HCT116 (cell line): ENCODE results near the gene RRBP1. TPM values are rescaled to one million over a fixed set of nuclear protein-coding genes. Genes with fewer than 3 reads are reported as not detected.

Source experiments
- ATAC-seq: fragments of 200-7000 bp; cut with Tn5 transposase; 2 replicates; pipeline ENCODE4 v1.9.1; 2020; ENCODE audit warnings: mild to moderate bottlenecking, moderate library complexity
- BruUV-seq: library from RNA; stranded (reverse); fragments of 400-500 nt; replicated peaks from 2 replicates; lab custom pipeline; 2021; lab: Mats Ljungman, UMichigan
- CTCF ChIA-PET: fragments of 300-600 bp; sonication (Branson Sonifier 250); formaldehyde crosslinking; loops from one replicate; lab custom pipeline; 2021; ENCODE audit warnings: antibody characterized with exemption; lab: Charles Lee
- POLR2A ChIA-PET: fragments of 300-600, 350-600 bp; sonication (Branson Sonifier 250); formaldehyde crosslinking; loops from one replicate; lab custom pipeline; 2021; ENCODE audit warnings: antibody characterized with exemption; lab: Charles Lee
- RAD21 ChIA-PET, 2 experiments: fragments of 300-600 bp; sonication (Branson Sonifier 250); formaldehyde crosslinking; loops; one replicate each; lab custom pipeline; 2023; ENCODE audit warnings: low total read pairs in 2 of 2; ENCODE audit not compliant: uncharacterized antibody in 2 of 2, unreplicated experiment in 2 of 2, low non-redundant PET in 1 of 2; lab: Charles Lee
- DNase-seq: peaks from one replicate; pipeline ENCODE4 v3.0.0-alpha.2; 2010; ENCODE audit warnings: low read depth, low spot score
- H2AFZ ChIP-seq: fragments of 200-600 bp; shearing (Covaris generic), sonication (generic); 2 replicates; pipeline ENCODE4 v1.6.1; 2017; ENCODE audit warnings: low read depth, mixed run types, mixed read lengths, antibody characterized with exemption, low read length; ENCODE audit not compliant: poor library complexity, severe bottlenecking
- H3K27ac ChIP-seq: 2 replicates; pipeline ENCODE4 v1.5.1; 2012; ENCODE audit warnings: low read depth, low read length
- H3K27me3 ChIP-seq: fragments of 200-600 bp; sonication (generic); 2 replicates; pipeline ENCODE4 v1.6.1; 2016; ENCODE audit warnings: mixed run types, low read length, mixed read lengths; ENCODE audit not compliant: insufficient read depth
- H3K36me3 ChIP-seq, 2 experiments: fragments of 200-500 bp in 1 of 2; fragments of 200-600 bp in 1 of 2; sonication (Bioruptor generic) in 1 of 2; sonication (generic) in 1 of 2; 2 replicates each; pipeline versions ENCODE4 v1.5.1 to v1.6.1; 2014 to 2016; ENCODE audit warnings: low read length in 2 of 2, inconsistent platforms in 1 of 2, mixed read lengths in 1 of 2, mixed run types in 1 of 2; ENCODE audit not compliant: insufficient read depth in 2 of 2, control insufficient read depth in 1 of 2
- H3K4me1 ChIP-seq, 2 experiments: fragments of 200-600 bp in 1 of 2; sonication (generic) in 1 of 2; 2 replicates each; pipeline versions ENCODE4 v1.5.1 to v1.6.1; 2012 to 2017; ENCODE audit warnings: low read length in 2 of 2, inconsistent platforms in 1 of 2, mild to moderate bottlenecking in 1 of 2, mixed read lengths in 1 of 2, mixed run types in 1 of 2, moderate library complexity in 1 of 2; ENCODE audit not compliant: insufficient read depth in 2 of 2, control insufficient read depth in 1 of 2
- H3K4me2 ChIP-seq: fragments of 200-600 bp; sonication (generic); 2 replicates; pipeline ENCODE4 v1.6.1; 2017; ENCODE audit warnings: mixed run types, low read length, mixed read lengths
- H3K4me3 ChIP-seq, 2 experiments: fragments of 200-600 bp in 1 of 2; sonication (generic) in 1 of 2; replicated peaks in 1 of 2; 2 replicates each; pipeline ENCODE4 v1.5.1; 2011 to 2016; ENCODE audit warnings: low read length in 2 of 2, control low read depth in 1 of 2, low read depth in 1 of 2, mild to moderate bottlenecking in 1 of 2, mixed read lengths in 1 of 2, mixed run types in 1 of 2
- H3K79me2 ChIP-seq: fragments of 200-600 bp; sonication (generic); 2 replicates; pipeline ENCODE4 v1.6.1; 2017; ENCODE audit warnings: mild to moderate bottlenecking, mixed run types, low read length, moderate library complexity, mixed read lengths; ENCODE audit not compliant: insufficient read depth
- H3K9ac ChIP-seq: fragments of 200-600 bp; sonication (generic); 2 replicates; pipeline ENCODE4 v1.6.1; 2016; ENCODE audit warnings: low read length, mixed read lengths
- H3K9me2 ChIP-seq: fragments of 200-600 bp; sonication (generic), shearing (Covaris generic); 2 replicates; pipeline ENCODE4 v1.6.1; 2017; ENCODE audit warnings: mixed run types, mild to moderate bottlenecking, moderate library complexity; ENCODE audit not compliant: insufficient read depth
- H3K9me3 ChIP-seq, 2 experiments: fragments of 200-500 bp in 1 of 2; fragments of 200-600 bp in 1 of 2; sonication (Bioruptor generic) in 1 of 2; sonication (generic) in 1 of 2; 2 replicates each; pipeline ENCODE4 v1.6.1; 2014 to 2017; ENCODE audit warnings: low read length in 2 of 2, mixed read lengths in 2 of 2, inconsistent platforms in 1 of 2, low read depth in 1 of 2, mild to moderate bottlenecking in 1 of 2, mixed run types in 1 of 2, moderate library complexity in 1 of 2; ENCODE audit not compliant: control insufficient read depth in 1 of 2, insufficient read depth in 1 of 2
- H4K20me1 ChIP-seq: fragments of 200-600 bp; sonication (generic), shearing (Covaris generic); 2 replicates; pipeline ENCODE4 v1.6.1; 2017; ENCODE audit warnings: mixed run types, mild to moderate bottlenecking, moderate library complexity; ENCODE audit not compliant: insufficient read depth
- ATF3 ChIP-seq: IDR thresholded peaks from 2 replicates; pipeline ENCODE4 v1.6.1; 2012
- ELF1 ChIP-seq: IDR thresholded peaks from 2 replicates; pipeline ENCODE4 v1.6.1; 2012; ENCODE audit warnings: low read depth, borderline replicate concordance
- EZH2 ChIP-seq: fragments of 200-600 bp; sonication (generic); IDR thresholded peaks from 2 replicates; pipeline ENCODE4 v1.6.1; 2017; ENCODE audit warnings: antibody characterized with exemption, mixed run types
- EZH2phosphoT487 ChIP-seq: fragments of 200-600 bp; IDR thresholded peaks from 2 replicates; pipeline ENCODE4 v1.6.1; 2018; ENCODE audit warnings: antibody characterized with exemption, borderline replicate concordance
- FOSL1 ChIP-seq: IDR thresholded peaks from 2 replicates; pipeline ENCODE4 v1.6.1; 2012; ENCODE audit warnings: low read depth
- JUND ChIP-seq: IDR thresholded peaks from 2 replicates; pipeline ENCODE4 v1.6.1; 2012
- RAD21 ChIP-seq: IDR thresholded peaks from 2 replicates; pipeline ENCODE4 v1.6.1; 2012; ENCODE audit warnings: low read depth, mild to moderate bottlenecking
- SP1 ChIP-seq: IDR thresholded peaks from 2 replicates; pipeline ENCODE4 v1.6.1; 2012; ENCODE audit warnings: low read depth
- YY1 ChIP-seq: IDR thresholded peaks from 2 replicates; pipeline ENCODE4 v1.6.1; 2011; ENCODE audit warnings: low read length, low read depth, moderate library complexity, mild to moderate bottlenecking; ENCODE audit not compliant: insufficient replicate concordance; ENCODE audit errors: extremely low read depth
- ZBTB33 ChIP-seq: IDR thresholded peaks from 2 replicates; pipeline ENCODE4 v1.6.1; 2011; ENCODE audit warnings: mild to moderate bottlenecking, low read length, moderate library complexity; ENCODE audit not compliant: insufficient replicate concordance; ENCODE audit errors: extremely low read depth
- ZNF274 ChIP-seq: fragments of 200-500 bp; sonication (Bioruptor generic); IDR thresholded peaks from 2 replicates; pipeline ENCODE4 v1.6.1; 2014; ENCODE audit warnings: mild to moderate bottlenecking, low read depth, low read length, inconsistent platforms
- intact Hi-C: fragments of 100-400 bp; cut with micrococcal nuclease; formaldehyde crosslinking; loops from 2 replicates; pipeline ENCODE4 v1.10.0; 2022
- total RNA-seq: library from RNA; stranded (reverse); gene quantifications from one replicate; pipeline ENCODE4 v1.2.1, GENCODE V29; 2021; ENCODE audit not compliant: unreplicated experiment
- TF ChIP-seq, protein P1 (sequence below): IDR thresholded peaks from 2 replicates; pipeline ENCODE4 v1.6.1; 2012; ENCODE audit warnings: low read depth

RRBP1 gene
- total RNA-seq, 1 experiment from 2014 or later: 123 TPM

- H3K27ac ChIP-seq: no peak overlapping the region
- CTCF ChIA-PET: no interaction called here
- no peak for DNase-seq
- no peak for TF ChIP-seq ATF3
- TF ChIP-seq FOSL1: no peak
- no peak for TF ChIP-seq ELF1
- TF ChIP-seq RAD21: no peak
- TF ChIP-seq ZNF274: no peak
- TF ChIP-seq SP1: no peak
- TF ChIP-seq YY1: no peak
- no peak for TF ChIP-seq EZH2phosphoT487
- TF ChIP-seq, protein P1, sequence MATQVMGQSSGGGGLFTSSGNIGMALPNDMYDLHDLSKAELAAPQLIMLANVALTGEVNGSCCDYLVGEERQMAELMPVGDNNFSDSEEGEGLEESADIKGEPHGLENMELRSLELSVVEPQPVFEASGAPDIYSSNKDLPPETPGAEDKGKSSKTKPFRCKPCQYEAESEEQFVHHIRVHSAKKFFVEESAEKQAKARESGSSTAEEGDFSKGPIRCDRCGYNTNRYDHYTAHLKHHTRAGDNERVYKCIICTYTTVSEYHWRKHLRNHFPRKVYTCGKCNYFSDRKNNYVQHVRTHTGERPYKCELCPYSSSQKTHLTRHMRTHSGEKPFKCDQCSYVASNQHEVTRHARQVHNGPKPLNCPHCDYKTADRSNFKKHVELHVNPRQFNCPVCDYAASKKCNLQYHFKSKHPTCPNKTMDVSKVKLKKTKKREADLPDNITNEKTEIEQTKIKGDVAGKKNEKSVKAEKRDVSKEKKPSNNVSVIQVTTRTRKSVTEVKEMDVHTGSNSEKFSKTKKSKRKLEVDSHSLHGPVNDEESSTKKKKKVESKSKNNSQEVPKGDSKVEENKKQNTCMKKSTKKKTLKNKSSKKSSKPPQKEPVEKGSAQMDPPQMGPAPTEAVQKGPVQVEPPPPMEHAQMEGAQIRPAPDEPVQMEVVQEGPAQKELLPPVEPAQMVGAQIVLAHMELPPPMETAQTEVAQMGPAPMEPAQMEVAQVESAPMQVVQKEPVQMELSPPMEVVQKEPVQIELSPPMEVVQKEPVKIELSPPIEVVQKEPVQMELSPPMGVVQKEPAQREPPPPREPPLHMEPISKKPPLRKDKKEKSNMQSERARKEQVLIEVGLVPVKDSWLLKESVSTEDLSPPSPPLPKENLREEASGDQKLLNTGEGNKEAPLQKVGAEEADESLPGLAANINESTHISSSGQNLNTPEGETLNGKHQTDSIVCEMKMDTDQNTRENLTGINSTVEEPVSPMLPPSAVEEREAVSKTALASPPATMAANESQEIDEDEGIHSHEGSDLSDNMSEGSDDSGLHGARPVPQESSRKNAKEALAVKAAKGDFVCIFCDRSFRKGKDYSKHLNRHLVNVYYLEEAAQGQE: no peak
- no peak for TF ChIP-seq ZBTB33
- TF ChIP-seq JUND: no peak
- TF ChIP-seq EZH2: no peak
- POLR2A ChIA-PET: no interaction called here
- RAD21 ChIA-PET: no interaction called here
- H3K9me2 ChIP-seq: no peaks in the 10 kb centered on the region
- intact Hi-C loops: no loop called here
- no peak overlapping the region for H3K9ac ChIP-seq
- BruUV-seq: no TSS peak
- H3K36me3 ChIP-seq: no peaks in the 10 kb centered on the region
- no peaks in the 10 kb centered on the region for H3K9me3 ChIP-seq
- H3K4me2 ChIP-seq: no peak overlapping the region
- no peak overlapping the region for H2AFZ ChIP-seq
- H3K4me1 ChIP-seq: no peaks in the 10 kb centered on the region
- H3K4me3 ChIP-seq: no peak overlapping the region
- no peaks in the 10 kb centered on the region for H4K20me1 ChIP-seq
- H3K27me3 ChIP-seq: no peaks in the 10 kb centered on the region
- ATAC-seq: no peak
- H3K79me2 ChIP-seq: no peaks in the 10 kb centered on the region
These were observed 18.6 kb upstream of the RRBP1 start for GRCh38 chr20:17700637-17701036.
